Keratinocyte (primary cell): ENCODE data around the gene USP44. TPM values are rescaled to one million over a fixed set of nuclear protein-coding genes. Genes with fewer than 3 reads are reported as not detected.

Source experiments
- DNase-seq: peaks from one replicate; pipeline ENCODE4 v3.0.0-alpha.2; 2011; ENCODE audit warnings: low read depth, missing footprints, low spot score
- FAIRE-seq: peaks from 2 replicates; lab custom pipeline; 2011; peaks lifted over from hg19 to GRCh38; lab: Jason Lieb, UNC
- H2AFZ ChIP-seq: 2 replicates; pipeline ENCODE4 v1.6.0; 2012; ENCODE audit warnings: low read length, control low read depth, inconsistent platforms; ENCODE audit not compliant: control insufficient read depth
- H3K27ac ChIP-seq: 2 replicates; pipeline ENCODE4 v1.5.1; 2011; ENCODE audit warnings: low read length; ENCODE audit not compliant: control insufficient read depth, insufficient read depth
- H3K27me3 ChIP-seq: 3 replicates; pipeline ENCODE4 v1.6.0; 2011; ENCODE audit warnings: low read length; ENCODE audit not compliant: control insufficient read depth, insufficient read depth; ENCODE audit errors: extremely low read depth
- H3K36me3 ChIP-seq, 2 experiments: 2 replicates in 1 of 2; 3 replicates in 1 of 2; pipeline ENCODE4 v1.5.1; 2011; ENCODE audit warnings: low read length in 2 of 2, mild to moderate bottlenecking in 1 of 2; ENCODE audit not compliant: control insufficient read depth in 2 of 2, insufficient read depth in 2 of 2; ENCODE audit errors: extremely low read depth in 1 of 2
- H3K4me1 ChIP-seq: 3 replicates; pipeline ENCODE4 v1.5.1; 2011; ENCODE audit warnings: low read length; ENCODE audit not compliant: control insufficient read depth, insufficient read depth; ENCODE audit errors: extremely low read depth
- H3K4me2 ChIP-seq: 3 replicates; pipeline ENCODE4 v1.6.0; 2011; ENCODE audit warnings: low read depth, low read length; ENCODE audit not compliant: control insufficient read depth, insufficient read depth; ENCODE audit errors: extremely low read depth
- H3K4me3 ChIP-seq, 3 experiments: fragments of 200-600 bp in 1 of 3; sonication (generic) in 1 of 3; 2 replicates in 2 of 3; 3 replicates in 1 of 3; pipeline ENCODE4 v1.5.1; 2011 to 2016; ENCODE audit warnings: low read length in 3 of 3, mild to moderate bottlenecking in 3 of 3, control low read depth in 2 of 3, inconsistent platforms in 1 of 3, low read depth in 1 of 3, mixed read lengths in 1 of 3, mixed run types in 1 of 3, moderate library complexity in 1 of 3; ENCODE audit not compliant: control insufficient read depth in 2 of 3, insufficient read depth in 2 of 3; ENCODE audit errors: extremely low read depth in 1 of 3
- H3K79me2 ChIP-seq: 2 replicates; pipeline ENCODE4 v1.6.0; 2012; ENCODE audit warnings: low read length; ENCODE audit not compliant: control insufficient read depth, insufficient read depth
- H3K9ac ChIP-seq: 3 replicates; pipeline ENCODE4 v1.6.0; 2011; ENCODE audit warnings: low read length; ENCODE audit not compliant: control insufficient read depth, insufficient read depth; ENCODE audit errors: extremely low read depth
- H3K9me1 ChIP-seq: 3 replicates; pipeline ENCODE4 v1.6.0; 2011; ENCODE audit warnings: low read length; ENCODE audit not compliant: control insufficient read depth, insufficient read depth; ENCODE audit errors: extremely low read depth
- H3K9me3 ChIP-seq: 2 replicates; pipeline ENCODE4 v1.5.1; 2012; ENCODE audit warnings: low read depth, low read length; ENCODE audit not compliant: control insufficient read depth
- H4K20me1 ChIP-seq: 3 replicates; pipeline ENCODE4 v1.6.0; 2011; ENCODE audit warnings: low read length; ENCODE audit not compliant: control insufficient read depth, insufficient read depth; ENCODE audit errors: extremely low read depth
- CTCF ChIP-seq, 3 experiments: IDR thresholded peaks in 1 of 3; conservative IDR thresholded peaks in 1 of 3; optimal IDR thresholded peaks in 1 of 3; 2 replicates in 2 of 3; 3 replicates in 1 of 3; pipeline versions ENCODE3 to v1.5.1; 2011; ENCODE audit warnings: low read length in 3 of 3, mild to moderate bottlenecking in 3 of 3, moderate library complexity in 2 of 3, control low read depth in 1 of 3, inconsistent platforms in 1 of 3; ENCODE audit not compliant: insufficient read depth in 2 of 3; ENCODE audit errors: extremely low read depth in 1 of 3
- EZH2 ChIP-seq: IDR thresholded peaks from one replicate; pipeline ENCODE4 v1.6.1; 2012; ENCODE audit warnings: inconsistent platforms, mild to moderate bottlenecking, low read length, moderate library complexity
- dilution Hi-C: fragments of 300-500 bp; cut with MboI; formaldehyde crosslinking; loops from one replicate; pipeline ENCODE4 v1.7.0; 2020; ENCODE audit warnings: low sequenced_read_pairs; ENCODE audit not compliant: extremely low pct_ligation_motif_present
- polyA plus RNA-seq, 5 experiments: library from polyadenylated mRNA; depleted of rRNA in 3 of 5; stranded (reverse) in 3 of 5; stranded (forward) in 1 of 5; unstranded in 1 of 5; fragments of >200 nt; gene quantifications; 1 replicate in 1 of 5; 2 replicates in 3 of 5; 3 replicates in 1 of 5; pipeline versions ENCODE4 v1.2.1 to v1.2.3, GENCODE V29; 2011 to 2012; ENCODE audit warnings: missing spikeins in 2 of 5, low read depth in 1 of 5, low replicate concordance in 1 of 5

USP44 gene
- polyA plus RNA-seq, 1 donor (not counting 4 experiments of a cell fraction or from before 2014, with no cell fraction given), result 0.18 TPM

- no peak overlapping the region for H3K4me3 ChIP-seq
- no peak for DNase-seq
- H3K4me2 ChIP-seq, result no peak overlapping the region
- no peaks in the 10 kb centered on the region for H3K27me3 ChIP-seq
- peak overlapping the region; percentile 27 for H3K27ac ChIP-seq
- dilution Hi-C loops, result no loop called here
- TF ChIP-seq CTCF (optimal IDR thresholded peaks at IDR 0.05 in 1 of 3, IDR thresholded peaks at IDR 0.05 in 1 of 3, conservative IDR thresholded peaks at IDR 0.05 in 1 of 3; ENCODE audit: extremely low read depth in 1 of 3, insufficient read depth in 2 of 3, low read length in 3 of 3) (no peak), EZH2 (no peak)
- no peak for FAIRE-seq
- peaks cover 14% of the 10 kb centered on the region for H3K4me1 ChIP-seq
- H4K20me1 ChIP-seq, result no peaks in the 10 kb centered on the region
- peaks cover 3 to 24% of the 10 kb centered on the region in 2 experiments for H3K36me3 ChIP-seq
- no peak overlapping the region for H2AFZ ChIP-seq
- peaks cover 4% of the 10 kb centered on the region for H3K9me1 ChIP-seq
- H3K79me2 ChIP-seq, result peaks cover 65% of the 10 kb centered on the region
- H3K9ac ChIP-seq, result no peak overlapping the region
- H3K9me3 ChIP-seq, result no peaks in the 10 kb centered on the region
Measured at GRCh38 chr12:95481888-95482287, 69.4 kb downstream of the USP44 start.

- no peak overlapping the region for H3K4me3 ChIP-seq
- peak overlapping the region; percentile 22 for H3K4me2 ChIP-seq
- peaks cover 14% of the 10 kb centered on the region for H3K4me1 ChIP-seq
- dilution Hi-C loops, result no loop called here
- peak overlapping the region; percentile 21 for H3K27ac ChIP-seq
- H2AFZ ChIP-seq, result no peak overlapping the region
- no peaks in the 10 kb centered on the region for H3K9me3 ChIP-seq
- no peak overlapping the region for H3K9ac ChIP-seq
- no peaks in the 10 kb centered on the region for H3K27me3 ChIP-seq
- FAIRE-seq, result no peak
- TF ChIP-seq EZH2, result no peak
- TF ChIP-seq CTCF (optimal IDR thresholded peaks at IDR 0.05 in 1 of 3, IDR thresholded peaks at IDR 0.05 in 1 of 3, conservative IDR thresholded peaks at IDR 0.05 in 1 of 3; ENCODE audit: extremely low read depth in 1 of 3, insufficient read depth in 2 of 3, low read length in 3 of 3), result peak in 2 of 3 experiments; percentile 26 to 28
- peaks cover 3 to 26% of the 10 kb centered on the region in 2 experiments for H3K36me3 ChIP-seq
- no peaks in the 10 kb centered on the region for H4K20me1 ChIP-seq
- no peak for DNase-seq
- H3K79me2 ChIP-seq, result peaks cover 71% of the 10 kb centered on the region
- peaks cover 4% of the 10 kb centered on the region for H3K9me1 ChIP-seq
Measured at GRCh38 chr12:95481072-95481471, 70.2 kb downstream of the USP44 start.
